Measurements from ENCODE around the gene POU5F2. TPM values are rescaled to one million over a fixed set of nuclear protein-coding genes. Genes with fewer than 3 reads are reported as not detected.

POU5F2 gene
- total RNA-seq: 1 to 10 TPM; 1.4 to 7.1 (median 2.7) TPM

- H3K36me3 ChIP-seq: peaks cover 5% of the 10 kb centered on the region
- H3K4me3 ChIP-seq: no peak within 1 kb of the TSS
- H3K27me3 ChIP-seq: no peaks in the 10 kb centered on the region
- TF ChIP-seq POLR2A (IDR thresholded peaks at IDR 0.05) (no peak), POLR2AphosphoS5 (IDR thresholded peaks at IDR 0.05) (no peak), EP300 (IDR thresholded peaks at IDR 0.05) (no peak), CTCF (IDR thresholded peaks at IDR 0.05) (no peak)
- H3K4me1 ChIP-seq: no peaks in the 10 kb centered on the region
- no peak within 1 kb of the TSS for H3K27ac ChIP-seq
- no peaks in the 10 kb centered on the region for H3K9me3 ChIP-seq
- DNase-seq (ENCODE audit: low spot score in 2 of 2): no peak
- 96% methylated on average over 13 of the region's 29 CpGs for WGBS
These were observed at the start of gene POU5F2 for GRCh38 chr5:93741136-93741811. Gene POU5F2, minus strand, starts transcription at chr5:93741600. Its CDS starts 37 bp downstream, at chr5:93741563.

GRCh38 chr5:93790401-93790800 lies 49.0 kb upstream of the POU5F2 start:
- no peaks in the 10 kb centered on the region for H3K27me3 ChIP-seq
- TF ChIP-seq POLR2A (IDR thresholded peaks at IDR 0.05) (no peak), EP300 (IDR thresholded peaks at IDR 0.05) (no peak), CTCF (IDR thresholded peaks at IDR 0.05) (no peak), POLR2AphosphoS5 (IDR thresholded peaks at IDR 0.05) (no peak)
- no peaks in the 10 kb centered on the region for H3K9me3 ChIP-seq
- no peak overlapping the region for H3K27ac ChIP-seq
- DNase-seq (ENCODE audit: low spot score in 2 of 2): no peak
- whole genome bisulfite sequencing: 87% methylated on average over 3 of the region's 3 CpGs
- H3K4me3 ChIP-seq: no peak overlapping the region
- no peaks in the 10 kb centered on the region for H3K36me3 ChIP-seq
- H3K4me1 ChIP-seq: no peaks in the 10 kb centered on the region

GRCh38 chr5:93789173-93790067 lies 48.0 kb upstream of the POU5F2 start:
- TF ChIP-seq POLR2A (IDR thresholded peaks at IDR 0.05) (no peak), CTCF (IDR thresholded peaks at IDR 0.05) (no peak), EP300 (IDR thresholded peaks at IDR 0.05) (no peak), POLR2AphosphoS5 (IDR thresholded peaks at IDR 0.05) (no peak)
- 57% methylated on average over 5 of the region's 5 CpGs for WGBS
- no peaks in the 10 kb centered on the region for H3K36me3 ChIP-seq
- H3K4me3 ChIP-seq: no peak overlapping the region
- no peaks in the 10 kb centered on the region for H3K4me1 ChIP-seq
- H3K27me3 ChIP-seq: no peaks in the 10 kb centered on the region
- DNase-seq (ENCODE audit: low spot score in 2 of 2): no peak
- no peak overlapping the region for H3K27ac ChIP-seq
- no peaks in the 10 kb centered on the region for H3K9me3 ChIP-seq

GRCh38 chr5:93787598-93787997 lies 46.2 kb upstream of the POU5F2 start:
- Histone ChIP-seq H3K36me3 (no peaks in the 10 kb centered on the region), H3K9me3 (no peaks in the 10 kb centered on the region), H3K4me3 (no peak overlapping the region), H3K27me3 (no peaks in the 10 kb centered on the region), H3K27ac (no peak overlapping the region), H3K4me1 (no peaks in the 10 kb centered on the region)
- no peak for DNase-seq (ENCODE audit: low spot score in 2 of 2)
- WGBS: 54% methylated on average over 1 of the region's 1 CpG
- no peak for TF ChIP-seq POLR2AphosphoS5 (IDR thresholded peaks at IDR 0.05)
- no peak for TF ChIP-seq EP300 (IDR thresholded peaks at IDR 0.05)
- no peak for TF ChIP-seq POLR2A (IDR thresholded peaks at IDR 0.05)
- no peak for TF ChIP-seq CTCF (IDR thresholded peaks at IDR 0.05)

GRCh38 chr5:93785475-93785874 lies 44.1 kb upstream of the POU5F2 start:
- Histone ChIP-seq H3K36me3 (no peaks in the 10 kb centered on the region), H3K4me3 (no peak overlapping the region), H3K4me1 (no peaks in the 10 kb centered on the region), H3K27ac (no peak overlapping the region), H3K27me3 (no peaks in the 10 kb centered on the region), H3K9me3 (no peaks in the 10 kb centered on the region)
- TF ChIP-seq POLR2AphosphoS5 (IDR thresholded peaks at IDR 0.05) (no peak), POLR2A (IDR thresholded peaks at IDR 0.05) (no peak), CTCF (IDR thresholded peaks at IDR 0.05) (no peak)
- 98% methylated on average over 2 of the region's 2 CpGs for WGBS
- DNase-seq (ENCODE audit: low spot score in 2 of 2): no peak
